BLaER1 (cell line): ENCODE results near the gene PRSS22.
A peak's percentile ranks its signal among the peaks of the same experiment; 100 is the strongest.

Experiments used
- H3K27ac ChIP-seq: shearing (Covaris generic); formaldehyde crosslinking; 2 replicates; pipeline ENCODE4 v1.8.1; 2022
- H3K27me3 ChIP-seq: shearing (Covaris generic); formaldehyde crosslinking; 2 replicates; pipeline ENCODE4 v1.8.1; 2022
- H3K36me3 ChIP-seq: shearing (Covaris generic); formaldehyde crosslinking; 2 replicates; pipeline ENCODE4 v1.8.1; 2022
- H3K4me1 ChIP-seq: shearing (Covaris generic); formaldehyde crosslinking; 2 replicates; pipeline ENCODE4 v1.8.1; 2022
- H3K4me2 ChIP-seq: shearing (Covaris generic); formaldehyde crosslinking; 2 replicates; pipeline ENCODE4 v1.8.1; 2022
- H3K4me3 ChIP-seq: shearing (Covaris generic); formaldehyde crosslinking; 2 replicates; pipeline ENCODE4 v1.8.1; 2022
- H3K9ac ChIP-seq: shearing (Covaris generic); formaldehyde crosslinking; 2 replicates; pipeline ENCODE4 v1.8.1; 2022
- H3K9me3 ChIP-seq: shearing (Covaris generic); formaldehyde crosslinking; 2 replicates; pipeline ENCODE4 v1.8.1; 2022
- H4K20me1 ChIP-seq: shearing (Covaris generic); formaldehyde crosslinking; 2 replicates; pipeline ENCODE4 v1.8.1; 2022
- Cebpa-rat ChIP-seq: shearing (Covaris generic); IDR thresholded peaks from 2 replicates; pipeline ENCODE4 v1.8.1; 2022

The PRSS22 gene

GRCh38 chr16:2899564-2900072, 41.6 kb upstream of the PRSS22 start:
- Histone ChIP-seq H3K36me3 (peaks cover 35% of the 10 kb centered on the region; the same call in 1 of the 2 replicates), H3K4me3 (no peak overlapping the region), H3K9ac (no peak overlapping the region), H3K27me3 (no peaks in the 10 kb centered on the region), H4K20me1 (peaks cover 38% of the 10 kb centered on the region; the same call in 1 of the 2 replicates), H3K9me3 (no peaks in the 10 kb centered on the region), H3K27ac (no peak overlapping the region), H3K4me1 (peaks cover 38% of the 10 kb centered on the region), H3K4me2 (no peak overlapping the region)
- no peak for TF ChIP-seq Cebpa-rat

DNA sequence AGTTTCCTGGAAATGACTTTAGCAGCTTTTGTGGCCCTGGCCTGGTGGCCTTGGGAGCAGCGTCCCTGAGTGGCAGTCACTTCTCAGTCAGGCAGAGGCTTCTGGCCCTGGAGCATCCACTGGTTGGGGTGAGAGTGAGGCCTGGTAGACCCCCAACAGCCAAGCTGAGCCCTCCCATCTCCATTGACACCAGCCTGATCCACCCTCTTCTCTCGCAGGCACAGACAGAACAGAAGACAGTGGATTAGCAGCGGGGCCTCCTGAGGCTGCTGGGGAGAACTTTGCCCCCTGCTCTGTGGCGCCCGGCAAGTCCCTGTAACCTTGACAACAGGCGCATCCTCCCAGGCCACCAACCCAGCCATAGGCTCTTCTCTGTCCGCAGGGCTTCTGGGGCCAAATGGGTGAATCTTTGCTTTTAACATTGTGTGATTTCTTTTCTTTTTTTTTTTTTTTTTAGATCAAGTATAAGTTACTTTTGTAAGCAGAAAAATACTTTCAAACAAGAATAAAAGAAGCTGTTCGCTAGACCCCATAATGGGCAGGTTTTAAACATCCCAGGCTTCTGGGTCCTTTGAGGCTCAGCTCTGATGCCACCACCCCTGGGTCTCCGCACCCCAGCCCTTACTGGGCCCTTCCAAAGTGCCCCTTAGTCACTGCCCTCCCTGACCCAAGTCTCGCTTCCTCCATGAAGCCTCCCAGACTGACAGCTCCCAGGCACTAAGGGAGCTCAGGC, 41.0 kb upstream of the PRSS22 start:
- H3K9me3 ChIP-seq, result no peaks in the 10 kb centered on the region
- peaks cover 35% of the 10 kb centered on the region; the same call in 1 of the 2 replicates for H3K36me3 ChIP-seq
- peaks cover 37% of the 10 kb centered on the region for H3K4me1 ChIP-seq
- peaks cover 45% of the 10 kb centered on the region; the same call in 1 of the 2 replicates for H4K20me1 ChIP-seq
- H3K27ac ChIP-seq, result no peak overlapping the region
- no peak overlapping the region for H3K4me3 ChIP-seq
- no peaks in the 10 kb centered on the region for H3K27me3 ChIP-seq
- no peak overlapping the region for H3K9ac ChIP-seq
- TF ChIP-seq Cebpa-rat, result no peak
- no peak overlapping the region for H3K4me2 ChIP-seq

DNA sequence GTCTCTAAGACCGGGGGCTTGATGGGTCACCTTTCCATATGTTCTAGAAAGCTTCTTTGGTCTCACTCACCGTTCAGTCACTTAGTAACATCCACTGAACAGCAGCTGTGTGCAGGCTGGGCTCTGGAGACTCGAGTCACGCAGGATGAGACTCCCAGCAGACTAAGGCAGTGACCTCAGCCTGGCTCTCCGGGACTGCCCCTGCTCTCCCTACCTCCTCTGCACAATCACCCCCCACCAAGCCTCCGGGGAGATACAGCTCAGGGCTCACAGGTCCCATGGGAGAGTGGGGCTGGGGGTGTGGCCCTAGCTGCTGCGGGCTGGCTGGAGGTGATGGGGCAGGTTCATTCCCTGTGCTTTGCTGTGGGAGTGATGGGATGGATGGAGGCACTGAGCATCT, 39.1 kb upstream of the PRSS22 start:
- peak overlapping the region; percentile 63 for H3K4me2 ChIP-seq
- no peak for TF ChIP-seq Cebpa-rat
- H3K9ac ChIP-seq, result 0 out of 2 replicates have a peak overlapping the region, but pooled peaks have one; percentile 50
- no peak overlapping the region for H3K4me3 ChIP-seq
- no peaks in the 10 kb centered on the region for H3K27me3 ChIP-seq
- H3K9me3 ChIP-seq, result no peaks in the 10 kb centered on the region
- peaks cover 32% of the 10 kb centered on the region for H3K4me1 ChIP-seq
- H4K20me1 ChIP-seq, result peaks cover 47% of the 10 kb centered on the region; the same call in 1 of the 2 replicates
- peaks cover 35% of the 10 kb centered on the region; the same call in 1 of the 2 replicates for H3K36me3 ChIP-seq
- H3K27ac ChIP-seq, result peak overlapping the region; percentile 41

DNA sequence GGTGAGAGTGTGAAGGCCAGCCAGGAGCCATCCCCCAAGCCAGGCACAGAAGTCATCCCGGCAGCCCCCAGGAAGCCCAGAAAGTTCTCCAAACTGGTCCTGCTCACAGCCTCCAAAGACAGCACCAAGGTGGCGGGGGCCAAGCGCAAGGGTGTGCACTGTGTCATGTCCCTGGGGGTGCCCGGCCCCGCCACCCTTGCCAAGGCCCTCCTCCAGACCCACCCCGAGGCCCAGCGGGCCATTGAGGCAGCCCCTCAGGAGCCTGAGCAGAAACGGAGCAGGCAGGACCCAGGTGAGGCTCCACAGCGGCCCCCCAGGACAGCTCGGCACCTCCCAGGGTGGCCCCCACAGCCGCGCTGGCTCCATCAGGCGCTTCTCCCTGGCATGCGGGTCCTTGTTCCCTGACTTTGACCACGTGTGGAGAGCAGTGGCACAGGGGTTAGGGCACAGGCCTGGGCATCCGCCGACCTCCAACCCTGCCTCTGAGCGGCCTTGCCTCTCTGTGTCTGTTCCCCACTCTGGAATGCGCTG, 38.6 kb upstream of the PRSS22 start:
- H3K36me3 ChIP-seq, result peaks cover 35% of the 10 kb centered on the region; the same call in 1 of the 2 replicates
- H3K9ac ChIP-seq, result 0 out of 2 replicates have a peak overlapping the region, but pooled peaks have one; percentile 50
- H3K4me1 ChIP-seq, result peaks cover 32% of the 10 kb centered on the region
- H3K4me3 ChIP-seq, result no peak overlapping the region
- no peak for TF ChIP-seq Cebpa-rat
- peak overlapping the region; percentile 63 for H3K4me2 ChIP-seq
- no peaks in the 10 kb centered on the region for H3K27me3 ChIP-seq
- H3K27ac ChIP-seq, result peak overlapping the region; percentile 41
- H4K20me1 ChIP-seq, result peaks cover 47% of the 10 kb centered on the region; the same call in 1 of the 2 replicates
- H3K9me3 ChIP-seq, result no peaks in the 10 kb centered on the region

- Histone ChIP-seq H3K9ac (no peak overlapping the region), H3K27me3 (no peaks in the 10 kb centered on the region), H3K4me1 (peaks cover 32% of the 10 kb centered on the region), H3K36me3 (peaks cover 35% of the 10 kb centered on the region; the same call in 1 of the 2 replicates), H3K9me3 (no peaks in the 10 kb centered on the region), H3K4me2 (peak overlapping the region; percentile 63), H4K20me1 (peaks cover 47% of the 10 kb centered on the region; the same call in 1 of the 2 replicates), H3K27ac (no peak overlapping the region; the same call in 1 of the 2 replicates), H3K4me3 (no peak overlapping the region)
- no peak for TF ChIP-seq Cebpa-rat
Observed at GRCh38 chr16:2895813-2896212, 37.8 kb upstream of the PRSS22 start.

DNA sequence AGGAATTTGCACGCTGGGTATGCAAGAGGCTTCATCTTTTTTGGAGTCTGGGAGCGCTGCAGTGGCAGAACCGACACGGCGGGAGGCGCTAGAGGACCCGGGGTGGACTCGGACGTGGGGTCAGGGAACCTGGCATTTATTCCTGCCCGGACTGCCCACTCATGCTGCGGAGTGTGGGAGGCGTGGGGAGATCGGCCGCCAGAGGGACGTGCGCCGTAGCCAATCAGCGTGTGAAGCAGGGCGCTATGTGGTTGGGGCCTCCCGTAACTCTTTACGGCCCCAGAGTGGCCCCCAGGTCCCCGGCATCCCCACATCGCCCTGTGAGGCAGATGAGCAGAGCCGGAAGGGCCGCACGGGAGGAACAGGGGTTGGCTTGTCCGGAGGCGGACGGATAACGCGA, 36.3 kb upstream of the PRSS22 start:
- no peak overlapping the region for H3K27ac ChIP-seq
- H3K4me2 ChIP-seq, result no peak overlapping the region
- peaks cover 32% of the 10 kb centered on the region for H3K4me1 ChIP-seq
- no peak for TF ChIP-seq Cebpa-rat
- H3K36me3 ChIP-seq, result peaks cover 35% of the 10 kb centered on the region; the same call in 1 of the 2 replicates
- no peaks in the 10 kb centered on the region for H3K27me3 ChIP-seq
- no peak overlapping the region for H3K4me3 ChIP-seq
- no peak overlapping the region for H3K9ac ChIP-seq
- no peaks in the 10 kb centered on the region for H3K9me3 ChIP-seq
- peaks cover 47% of the 10 kb centered on the region; the same call in 1 of the 2 replicates for H4K20me1 ChIP-seq

GRCh38 chr16:2884041-2884451, 26.1 kb upstream of the PRSS22 start:
- H3K4me1 ChIP-seq, result peaks cover 16% of the 10 kb centered on the region
- no peak overlapping the region for H3K27ac ChIP-seq
- H3K9ac ChIP-seq, result peak overlapping the region; percentile 95

DNA sequence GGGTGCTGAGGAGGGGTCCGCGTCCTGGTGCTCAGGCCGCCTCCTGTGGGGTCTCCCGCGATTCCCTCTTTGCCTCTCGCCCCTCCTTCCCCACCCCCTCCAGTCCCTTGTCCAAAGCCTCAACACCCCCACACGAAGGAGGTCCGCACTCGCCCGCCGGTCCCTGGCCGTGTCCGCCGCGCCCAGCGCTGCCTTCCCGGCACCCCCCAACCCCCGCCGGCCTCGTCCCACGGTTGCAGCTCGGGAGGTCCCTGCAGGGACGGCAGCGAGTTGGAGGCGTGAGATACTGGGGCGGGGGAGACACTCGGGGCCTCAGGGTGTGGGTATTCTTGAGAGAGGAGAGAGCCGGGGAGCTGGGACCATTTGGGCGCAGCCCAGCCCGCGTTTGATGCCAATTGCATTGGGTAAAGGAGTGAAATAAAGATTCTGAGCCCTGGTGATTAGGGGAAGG, 25.5 kb upstream of the PRSS22 start:
- H3K4me1 ChIP-seq, result peaks cover 16% of the 10 kb centered on the region
- no peak for TF ChIP-seq Cebpa-rat
- H4K20me1 ChIP-seq, result no peaks in the 10 kb centered on the region
- peak overlapping the region; percentile 88 for H3K4me3 ChIP-seq
- H3K27me3 ChIP-seq, result no peaks in the 10 kb centered on the region
- peaks cover 20% of the 10 kb centered on the region for H3K9me3 ChIP-seq
- H3K27ac ChIP-seq, result peak overlapping the region; percentile 90
- peak overlapping the region; percentile 92 for H3K4me2 ChIP-seq
- peak overlapping the region; percentile 95 for H3K9ac ChIP-seq
- H3K36me3 ChIP-seq, result no peaks in the 10 kb centered on the region

More at GRCh38 chr16:2884041-2884451, 26.1 kb upstream of the PRSS22 start:
- Histone ChIP-seq H3K4me3 (peak overlapping the region; percentile 88), H4K20me1 (no peaks in the 10 kb centered on the region), H3K9me3 (peaks cover 18% of the 10 kb centered on the region), H3K4me2 (peak overlapping the region; percentile 92), H3K36me3 (no peaks in the 10 kb centered on the region), H3K27me3 (no peaks in the 10 kb centered on the region)
- TF ChIP-seq Cebpa-rat, result no peak

- Histone ChIP-seq H3K36me3 (no peaks in the 10 kb centered on the region), H3K9ac (peak within 1 kb of the TSS; percentile 95), H3K4me2 (peak within 1 kb of the TSS; percentile 92), H3K4me1 (peaks cover 16% of the 10 kb centered on the region), H4K20me1 (no peaks in the 10 kb centered on the region), H3K4me3 (peak within 1 kb of the TSS; percentile 88), H3K27ac (peak within 1 kb of the TSS; percentile 90), H3K27me3 (no peaks in the 10 kb centered on the region), H3K9me3 (peaks cover 20% of the 10 kb centered on the region)
- no peak for TF ChIP-seq Cebpa-rat
Observed at GRCh38 chr16:2882650-2883457, 24.9 kb upstream of the PRSS22 start, which contains the start of gene FLYWCH2. TSS of gene FLYWCH2 (plus strand) at chr16:2883215. CDS start at chr16:2896450, 13,235 bp downstream.
